OCI-LY3 (cell line): ENCODE measurements around the gene MTCL3.

Experiments used
- H2AFZ ChIP-seq: fragments of 200-600, 300-600 bp; shearing (Covaris generic); 2 replicates; pipeline ENCODE4 v1.6.0; 2014; ENCODE audit warnings: antibody characterized with exemption, low read depth, low read length
- H3K27ac ChIP-seq: fragments of 200-600, 300-600 bp; sonication (generic); 2 replicates; pipeline ENCODE4 v1.5.1; 2014; ENCODE audit warnings: mild to moderate bottlenecking, low read length, moderate library complexity, mixed read lengths
- H3K27me3 ChIP-seq: fragments of 200-600, 300-600 bp; sonication (generic); 2 replicates; pipeline ENCODE4 v1.6.1; 2014; ENCODE audit warnings: low read depth, low read length, mixed read lengths
- H3K36me3 ChIP-seq: fragments of 200-600, 300-600 bp; sonication (generic); replicated peaks from 2 replicates; pipeline ENCODE3; 2014; ENCODE audit warnings: low read depth, low read length, mixed read lengths
- H3K4me1 ChIP-seq: fragments of 300-600, 200-600 bp; sonication (generic); 2 replicates; pipeline ENCODE4 v1.6.1; 2014; ENCODE audit warnings: low read length, mixed read lengths
- H3K4me2 ChIP-seq: fragments of 200-600, 300-600 bp; sonication (generic); 2 replicates; pipeline ENCODE4 v1.6.1; 2014; ENCODE audit warnings: low read length, mixed read lengths
- H3K4me3 ChIP-seq: fragments of 300-600, 200-600 bp; sonication (generic); 2 replicates; pipeline ENCODE4 v1.5.1; 2014; ENCODE audit warnings: antibody characterized with exemption, mild to moderate bottlenecking, low read length, moderate library complexity
- H3K79me2 ChIP-seq: fragments of 300-600, 200-600 bp; shearing (Covaris generic); 2 replicates; pipeline ENCODE4 v1.6.1; 2014; ENCODE audit warnings: mild to moderate bottlenecking, low read length, mixed read lengths
- H3K9ac ChIP-seq: fragments of 300-600, 200-600 bp; shearing (Covaris generic); 2 replicates; pipeline ENCODE4 v1.6.0; 2014; ENCODE audit warnings: mild to moderate bottlenecking, low read length, moderate library complexity
- H3K9me3 ChIP-seq: fragments of 200-600, 300-600 bp; shearing (Covaris generic); 2 replicates; pipeline ENCODE4 v1.6.1; 2014; ENCODE audit warnings: low read length, mixed read lengths; ENCODE audit not compliant: insufficient read depth
- H4K20me1 ChIP-seq: fragments of 200-600, 300-600 bp; sonication (generic); 2 replicates; pipeline ENCODE4 v1.6.1; 2016; ENCODE audit warnings: low read length, mixed read lengths; ENCODE audit not compliant: insufficient read depth
- CTCF ChIP-seq: fragments of 200-600, 300-600 bp; sonication (generic); IDR thresholded peaks from 2 replicates; pipeline ENCODE4 v1.5.1; 2014; ENCODE audit warnings: antibody characterized with exemption, low read length, low read depth
- EZH2phosphoT487 ChIP-seq: fragments of 200-600 bp; shearing (Covaris generic); IDR thresholded peaks from 2 replicates; pipeline ENCODE4 v1.6.1; 2018; ENCODE audit warnings: antibody characterized with exemption, mixed run types, low read depth

MTCL3 gene

GRCh38 chr6:127464881-127465459, 54.2 kb downstream of the MTCL3 start:
- no peaks in the 10 kb centered on the region for H3K9me3 ChIP-seq
- no peak overlapping the region for H3K9ac ChIP-seq
- no peak overlapping the region for H3K27ac ChIP-seq
- H3K36me3 ChIP-seq = no peaks in the 10 kb centered on the region
- H3K4me1 ChIP-seq = no peaks in the 10 kb centered on the region
- no peak overlapping the region for H2AFZ ChIP-seq
- no peaks in the 10 kb centered on the region for H3K27me3 ChIP-seq
- H3K4me2 ChIP-seq = no peak overlapping the region
- no peaks in the 10 kb centered on the region for H4K20me1 ChIP-seq
- no peak overlapping the region for H3K4me3 ChIP-seq
- TF ChIP-seq CTCF (peak; percentile 72), EZH2phosphoT487 (no peak)
- no peaks in the 10 kb centered on the region for H3K79me2 ChIP-seq

DNA sequence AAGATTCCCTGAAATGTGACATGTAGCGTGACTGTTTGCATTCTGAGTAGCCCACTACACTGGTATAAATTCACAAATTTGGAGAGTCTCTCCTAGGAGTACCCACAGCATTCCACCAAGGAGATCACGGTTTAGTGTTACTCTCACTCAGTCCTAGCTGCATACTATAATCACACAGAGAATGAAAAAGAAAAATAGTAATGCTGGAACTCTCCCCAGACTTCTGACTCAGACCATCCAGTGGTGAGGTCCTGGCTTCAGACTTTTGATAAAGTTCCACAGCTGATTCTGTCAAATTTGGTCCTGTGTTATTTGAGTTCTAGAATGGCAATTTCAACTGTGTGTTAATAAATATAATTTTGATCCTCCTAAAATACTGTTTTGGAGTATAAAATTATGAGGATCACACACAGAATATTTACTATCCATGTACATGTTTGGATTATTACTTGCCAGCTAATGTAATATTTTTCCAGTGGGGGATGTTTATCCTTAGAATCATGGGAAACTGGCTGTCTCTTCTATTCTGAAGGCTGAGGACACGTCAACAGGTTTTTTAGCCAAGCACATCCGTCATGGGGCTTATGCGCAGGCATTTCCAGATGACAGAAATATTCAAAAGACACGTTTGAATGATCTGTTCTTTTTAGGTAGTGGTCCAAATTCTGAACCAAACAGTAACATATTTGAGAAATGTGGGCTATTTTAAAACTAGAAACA, 54.8 kb downstream of the MTCL3 start:
- H4K20me1 ChIP-seq = no peaks in the 10 kb centered on the region
- H3K9ac ChIP-seq = no peak overlapping the region
- H3K79me2 ChIP-seq = no peaks in the 10 kb centered on the region
- H3K9me3 ChIP-seq = no peaks in the 10 kb centered on the region
- no peak overlapping the region for H2AFZ ChIP-seq
- no peak overlapping the region for H3K27ac ChIP-seq
- H3K27me3 ChIP-seq = no peaks in the 10 kb centered on the region
- no peaks in the 10 kb centered on the region for H3K4me1 ChIP-seq
- no peak overlapping the region for H3K4me2 ChIP-seq
- H3K36me3 ChIP-seq = no peaks in the 10 kb centered on the region
- TF ChIP-seq CTCF (no peak), EZH2phosphoT487 (no peak)
- no peak overlapping the region for H3K4me3 ChIP-seq

- Histone ChIP-seq H2AFZ (no peak overlapping the region), H3K4me1 (no peaks in the 10 kb centered on the region), H3K9me3 (no peaks in the 10 kb centered on the region), H3K27me3 (no peaks in the 10 kb centered on the region), H3K4me3 (no peak overlapping the region), H3K4me2 (no peak overlapping the region), H4K20me1 (no peaks in the 10 kb centered on the region), H3K79me2 (no peaks in the 10 kb centered on the region), H3K27ac (no peak overlapping the region), H3K9ac (no peak overlapping the region), H3K36me3 (no peaks in the 10 kb centered on the region)
- TF ChIP-seq EZH2phosphoT487 = no peak
- no peak for TF ChIP-seq CTCF
Observed at GRCh38 chr6:127463056-127463455, 56.1 kb downstream of the MTCL3 start.

DNA sequence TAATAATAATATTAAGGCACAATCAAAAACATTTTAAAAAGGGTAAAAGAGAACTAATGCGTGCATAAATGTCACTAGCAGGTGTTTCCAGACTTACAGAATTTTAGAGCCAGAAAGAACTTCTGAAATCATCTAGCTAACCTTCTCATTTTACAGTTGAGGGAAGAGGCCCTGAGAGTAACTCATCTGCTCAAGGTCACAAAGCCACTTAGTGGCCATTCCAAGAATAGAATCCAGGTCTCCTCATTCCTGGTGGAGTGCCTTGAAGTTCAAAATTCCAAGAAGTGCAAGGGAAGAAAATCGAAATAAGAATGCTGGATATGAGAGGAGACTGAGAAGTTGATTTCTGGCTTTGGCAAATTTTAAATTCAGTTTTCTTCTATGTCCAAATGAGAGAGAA, 56.8 kb downstream of the MTCL3 start:
- Histone ChIP-seq H3K36me3 (no peaks in the 10 kb centered on the region), H3K79me2 (no peaks in the 10 kb centered on the region), H3K4me1 (no peaks in the 10 kb centered on the region), H3K9ac (no peak overlapping the region), H3K9me3 (no peaks in the 10 kb centered on the region), H3K27me3 (no peaks in the 10 kb centered on the region), H3K4me3 (no peak overlapping the region), H4K20me1 (no peaks in the 10 kb centered on the region), H3K27ac (no peak overlapping the region), H2AFZ (no peak overlapping the region), H3K4me2 (no peak overlapping the region)
- no peak for TF ChIP-seq EZH2phosphoT487
- no peak for TF ChIP-seq CTCF
